DOHH2 (cell line): ENCODE measurements around the gene CPM.

Experiments used
- H3F3A ChIP-seq: fragments of 200-600 bp; sonication (generic), shearing (Covaris generic); 2 replicates; pipeline ENCODE4 v1.6.0; 2016; ENCODE audit warnings: antibody characterized with exemption, mild to moderate bottlenecking; ENCODE audit not compliant: control insufficient read depth, insufficient read depth
- H3K27ac ChIP-seq: fragments of 200-600 bp; sonication (generic); 2 replicates; pipeline ENCODE4 v1.5.1; 2014; ENCODE audit warnings: low read depth, mild to moderate bottlenecking, low read length, moderate library complexity
- H3K27me3 ChIP-seq: fragments of 200-600 bp; sonication (generic); 2 replicates; pipeline ENCODE4 v1.6.1; 2014; ENCODE audit warnings: mild to moderate bottlenecking, low read length, mixed read lengths; ENCODE audit not compliant: control insufficient read depth
- H3K36me3 ChIP-seq: fragments of 200-600 bp; sonication (generic); 2 replicates; pipeline ENCODE4 v1.6.1; 2014; ENCODE audit warnings: mild to moderate bottlenecking, low read length, moderate library complexity, mixed read lengths; ENCODE audit not compliant: control insufficient read depth
- H3K4me1 ChIP-seq: fragments of 200-600 bp; sonication (generic); 2 replicates; pipeline ENCODE4 v1.6.1; 2014; ENCODE audit warnings: mild to moderate bottlenecking, low read length, mixed read lengths; ENCODE audit not compliant: control insufficient read depth
- H3K4me2 ChIP-seq: fragments of 200-600 bp; sonication (generic); 2 replicates; pipeline ENCODE4 v1.6.0; 2014; ENCODE audit warnings: mild to moderate bottlenecking, low read length, moderate library complexity
- H3K4me3 ChIP-seq: fragments of 200-600 bp; sonication (generic); 2 replicates; pipeline ENCODE4 v1.5.1; 2014; ENCODE audit warnings: mild to moderate bottlenecking, low read length, mixed read lengths
- H3K79me2 ChIP-seq: fragments of 200-600 bp; sonication (generic); 2 replicates; pipeline ENCODE4 v1.6.1; 2014; ENCODE audit warnings: mild to moderate bottlenecking, low read length, mixed read lengths; ENCODE audit not compliant: control insufficient read depth
- H3K9me2 ChIP-seq: fragments of 200-600 bp; sonication (generic); replicated peaks from 2 replicates; pipeline ENCODE4 v1.6.1; 2014; ENCODE audit warnings: mild to moderate bottlenecking, low read length, mixed read lengths; ENCODE audit not compliant: control insufficient read depth
- H3K9me3 ChIP-seq: fragments of 200-600 bp; sonication (generic); 2 replicates; pipeline ENCODE4 v1.6.1; 2014; ENCODE audit warnings: antibody characterized with exemption, low read length, mixed read lengths; ENCODE audit not compliant: control insufficient read depth, insufficient read depth
- H4K20me1 ChIP-seq: fragments of 200-600 bp; sonication (generic); 2 replicates; pipeline ENCODE4 v1.6.0; 2014; ENCODE audit warnings: low read depth, mild to moderate bottlenecking, antibody characterized with exemption, low read length, moderate library complexity; ENCODE audit not compliant: control insufficient read depth, insufficient read depth
- EZH2phosphoT487 ChIP-seq: fragments of 200-600 bp; sonication (generic); IDR thresholded peaks from 2 replicates; pipeline ENCODE4 v1.6.1; 2017; ENCODE audit warnings: borderline replicate concordance, mild to moderate bottlenecking, antibody characterized with exemption, low read length, moderate library complexity, mixed read lengths
- TF ChIP-seq, protein P1 (sequence below): fragments of 200-600 bp; sonication (generic); IDR thresholded peaks from one replicate; pipeline ENCODE4 v1.5.1; 2014; ENCODE audit warnings: antibody characterized with exemption, mild to moderate bottlenecking, low read depth, low read length; ENCODE audit not compliant: poor library complexity, severe bottlenecking

CPM gene

GRCh38 chr12:68815928-68816800 is 116.8 kb downstream of the CPM start:
- Histone ChIP-seq H3K27me3 (no peaks in the 10 kb centered on the region), H3K4me1 (peaks cover 45% of the 10 kb centered on the region), H3K9me3 (no peaks in the 10 kb centered on the region), H3K27ac (no peak overlapping the region), H3K79me2 (peaks cover 94% of the 10 kb centered on the region), H3K4me3 (no peak overlapping the region), H3F3A (peaks cover 25% of the 10 kb centered on the region), H4K20me1 (peaks cover 22% of the 10 kb centered on the region; the same call in 1 of the 2 replicates), H3K36me3 (peaks cover 91% of the 10 kb centered on the region), H3K4me2 (no peak overlapping the region), H3K9me2 (no peaks in the 10 kb centered on the region)
- TF ChIP-seq, protein P1, sequence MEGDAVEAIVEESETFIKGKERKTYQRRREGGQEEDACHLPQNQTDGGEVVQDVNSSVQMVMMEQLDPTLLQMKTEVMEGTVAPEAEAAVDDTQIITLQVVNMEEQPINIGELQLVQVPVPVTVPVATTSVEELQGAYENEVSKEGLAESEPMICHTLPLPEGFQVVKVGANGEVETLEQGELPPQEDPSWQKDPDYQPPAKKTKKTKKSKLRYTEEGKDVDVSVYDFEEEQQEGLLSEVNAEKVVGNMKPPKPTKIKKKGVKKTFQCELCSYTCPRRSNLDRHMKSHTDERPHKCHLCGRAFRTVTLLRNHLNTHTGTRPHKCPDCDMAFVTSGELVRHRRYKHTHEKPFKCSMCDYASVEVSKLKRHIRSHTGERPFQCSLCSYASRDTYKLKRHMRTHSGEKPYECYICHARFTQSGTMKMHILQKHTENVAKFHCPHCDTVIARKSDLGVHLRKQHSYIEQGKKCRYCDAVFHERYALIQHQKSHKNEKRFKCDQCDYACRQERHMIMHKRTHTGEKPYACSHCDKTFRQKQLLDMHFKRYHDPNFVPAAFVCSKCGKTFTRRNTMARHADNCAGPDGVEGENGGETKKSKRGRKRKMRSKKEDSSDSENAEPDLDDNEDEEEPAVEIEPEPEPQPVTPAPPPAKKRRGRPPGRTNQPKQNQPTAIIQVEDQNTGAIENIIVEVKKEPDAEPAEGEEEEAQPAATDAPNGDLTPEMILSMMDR, result no peak
- TF ChIP-seq EZH2phosphoT487, result no peak

DNA sequence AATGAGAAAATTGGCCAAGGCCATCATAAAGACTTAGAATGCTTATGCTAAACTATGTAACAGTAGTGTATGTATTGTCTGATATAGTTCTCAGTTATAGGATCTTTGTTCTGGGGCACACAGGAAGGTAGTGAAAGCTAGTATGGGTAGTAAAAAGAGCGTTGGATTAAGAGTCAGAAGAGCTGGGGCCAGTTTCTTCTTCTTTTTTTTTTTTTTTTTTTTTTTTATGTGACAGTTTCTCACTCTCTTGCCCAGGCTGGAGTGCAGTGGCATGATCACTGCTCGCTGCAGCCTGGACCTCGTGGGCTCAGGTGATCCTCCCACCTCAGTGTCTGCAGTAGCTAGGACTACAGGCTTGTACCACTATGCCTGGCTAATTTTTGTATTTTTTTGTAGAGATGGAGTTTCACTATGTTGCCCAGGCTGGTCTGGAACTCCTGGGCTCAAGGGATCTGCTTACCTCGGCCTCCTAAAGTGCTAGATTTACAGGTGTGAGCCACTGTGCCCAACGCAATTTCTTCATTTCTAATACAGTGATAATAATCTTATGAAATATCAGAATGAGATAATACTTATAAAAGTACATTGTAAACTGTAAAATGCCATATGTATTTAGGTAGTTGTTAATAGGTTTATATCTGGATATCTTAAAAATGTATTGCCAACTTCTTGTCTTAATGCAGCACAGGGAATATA is 117.6 kb downstream of the CPM start:
- peaks cover 91% of the 10 kb centered on the region for H3K36me3 ChIP-seq
- no peak overlapping the region for H3K27ac ChIP-seq
- TF ChIP-seq, protein P1, result no peak
- no peak for TF ChIP-seq EZH2phosphoT487
- peaks cover 94% of the 10 kb centered on the region for H3K79me2 ChIP-seq
- peaks cover 20% of the 10 kb centered on the region for H3F3A ChIP-seq
- no peaks in the 10 kb centered on the region for H3K9me3 ChIP-seq
- peak overlapping the region; percentile 11; the same call in 1 of the 2 replicates for H3K4me2 ChIP-seq
- H4K20me1 ChIP-seq, result peaks cover 18% of the 10 kb centered on the region; the same call in 1 of the 2 replicates
- peaks cover 45% of the 10 kb centered on the region for H3K4me1 ChIP-seq
- H3K4me3 ChIP-seq, result no peak overlapping the region
- H3K27me3 ChIP-seq, result no peaks in the 10 kb centered on the region
- no peaks in the 10 kb centered on the region for H3K9me2 ChIP-seq

GRCh38 chr12:68814490-68815231 is 118.3 kb downstream of the CPM start:
- peaks cover 94% of the 10 kb centered on the region for H3K79me2 ChIP-seq
- no peaks in the 10 kb centered on the region for H3K9me3 ChIP-seq
- peaks cover 13% of the 10 kb centered on the region; the same call in 1 of the 2 replicates for H3F3A ChIP-seq
- TF ChIP-seq EZH2phosphoT487, result no peak
- TF ChIP-seq, protein P1, result no peak
- H3K9me2 ChIP-seq, result no peaks in the 10 kb centered on the region
- H4K20me1 ChIP-seq, result peaks cover 13% of the 10 kb centered on the region; the same call in 1 of the 2 replicates
- H3K4me2 ChIP-seq, result peak overlapping the region; percentile 11
- H3K27me3 ChIP-seq, result no peaks in the 10 kb centered on the region
- H3K4me1 ChIP-seq, result peaks cover 46% of the 10 kb centered on the region
- peak overlapping the region; percentile 0; the same call in 1 of the 2 replicates for H3K4me3 ChIP-seq
- H3K36me3 ChIP-seq, result peaks cover 89% of the 10 kb centered on the region
- H3K27ac ChIP-seq, result no peak overlapping the region
